UCSD-AML1 (cell line): ENCODE data around the gene UBA7.

ENCODE experiments used
- DNase-seq: peaks from one replicate; lab custom pipeline; 2025; ENCODE audit not compliant: unreplicated experiment; lab: John Stamatoyannopoulos, UW

UBA7 gene

GRCh38 chr3:49805367-49805782 is 8.4 kb downstream of the UBA7 start:
- peak; percentile 88 for DNase-seq

- DNase-seq = peak; percentile 71
Observed at GRCh38 chr3:49804141-49805041, 9.4 kb downstream of the UBA7 start.

GRCh38 chr3:49803465-49804140 is 10.2 kb downstream of the UBA7 start:
- peak; percentile 84 for DNase-seq

DNA sequence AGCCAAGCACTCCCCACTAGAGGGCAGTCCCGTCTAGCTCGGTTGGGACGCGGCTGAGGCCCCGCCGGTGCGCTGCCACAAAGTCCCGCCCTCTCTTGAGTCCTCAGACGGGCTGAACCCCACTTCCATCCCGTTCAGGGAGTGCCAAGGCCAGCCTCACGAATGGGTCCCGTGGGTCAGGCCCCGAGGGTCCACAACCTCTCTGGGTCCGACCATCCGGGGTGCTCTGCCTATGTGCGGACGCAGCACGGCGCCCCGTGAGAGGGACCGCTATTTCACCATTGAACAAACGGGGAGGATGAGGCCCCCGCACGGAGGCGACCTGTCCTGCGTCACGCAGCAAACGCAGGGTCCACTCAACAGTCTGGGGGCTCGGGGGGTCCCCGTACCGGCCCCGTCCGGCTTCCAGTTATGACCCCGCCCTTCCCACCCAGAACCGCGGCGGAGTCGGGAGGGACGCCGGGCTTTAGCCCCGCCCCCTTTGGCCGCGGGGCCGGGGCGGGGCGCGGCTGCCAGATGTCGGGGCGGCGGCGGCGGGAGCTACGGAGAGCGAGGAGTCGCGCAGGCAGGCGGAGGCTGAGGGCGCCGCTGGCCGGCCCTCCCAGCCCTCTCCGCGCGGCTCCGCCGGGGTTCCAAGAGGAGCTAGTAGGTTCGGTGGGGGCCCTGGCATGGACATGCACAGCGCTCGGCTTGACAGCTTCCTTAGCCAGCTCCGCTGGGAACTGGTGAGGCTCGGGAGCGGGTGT is 10.9 kb downstream of the UBA7 start, which contains the start of gene INKA1:
TSS of gene INKA1 (plus strand) at position 543 of the 746 bp plus-strand sequence. CDS start at position 675, 132 bp downstream.
- DNase-seq = peak; percentile 90

DNA sequence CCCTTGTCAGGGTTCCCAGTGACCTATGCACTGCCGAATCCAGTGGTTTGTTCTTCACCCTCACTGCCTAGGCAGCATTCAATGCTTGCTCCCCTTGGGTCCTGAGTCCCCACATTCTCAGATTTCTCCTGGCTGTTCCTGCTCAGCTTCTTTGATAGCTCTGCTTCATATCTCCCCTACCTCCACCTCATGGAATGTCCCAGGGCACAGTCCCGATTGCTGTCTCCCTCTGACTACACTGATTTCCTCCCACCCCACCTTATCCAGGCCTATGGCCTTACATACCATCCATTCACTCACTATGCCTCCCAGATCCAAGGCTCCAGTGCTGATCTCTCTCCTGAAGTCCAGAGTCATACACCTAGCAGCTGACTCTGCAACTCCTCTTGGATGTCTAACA is 12.6 kb downstream of the UBA7 start:
- DNase-seq = no peak

- no peak for DNase-seq
Observed at GRCh38 chr3:49799761-49800160, 14.0 kb downstream of the UBA7 start, which contains the start of gene CDHR4. Gene CDHR4, minus strand, starts transcription at chr3:49799873. Its CDS starts 61 bp downstream, at chr3:49799812.

DNA sequence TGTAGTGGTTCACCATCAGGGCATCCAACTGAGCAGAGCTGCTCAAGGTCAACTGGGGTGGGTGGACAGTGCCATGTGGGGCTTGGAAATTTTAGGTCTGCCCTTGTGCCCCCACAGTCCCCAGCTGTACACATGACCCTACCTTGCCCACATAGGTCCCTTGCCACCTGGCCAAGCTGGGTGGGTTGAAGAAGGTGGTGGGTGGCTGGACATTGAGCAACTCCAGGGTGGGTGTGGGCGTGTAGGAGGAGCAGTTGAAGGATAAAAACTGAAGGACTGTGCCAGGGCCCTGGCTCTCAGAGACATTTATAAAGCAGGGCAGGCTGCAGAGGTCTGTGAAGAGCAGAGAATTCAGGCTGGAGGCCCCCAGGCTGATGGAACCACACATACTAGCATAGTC is 14.6 kb downstream of the UBA7 start:
- DNase-seq = no peak

GRCh38 chr3:49794926-49795905 is 18.5 kb downstream of the UBA7 start:
- DNase-seq = no peak

- DNase-seq = no peak
Observed at GRCh38 chr3:49794431-49794830, 19.3 kb downstream of the UBA7 start.

- no peak for DNase-seq
Observed at GRCh38 chr3:49793486-49794085, 20.2 kb downstream of the UBA7 start.

DNA sequence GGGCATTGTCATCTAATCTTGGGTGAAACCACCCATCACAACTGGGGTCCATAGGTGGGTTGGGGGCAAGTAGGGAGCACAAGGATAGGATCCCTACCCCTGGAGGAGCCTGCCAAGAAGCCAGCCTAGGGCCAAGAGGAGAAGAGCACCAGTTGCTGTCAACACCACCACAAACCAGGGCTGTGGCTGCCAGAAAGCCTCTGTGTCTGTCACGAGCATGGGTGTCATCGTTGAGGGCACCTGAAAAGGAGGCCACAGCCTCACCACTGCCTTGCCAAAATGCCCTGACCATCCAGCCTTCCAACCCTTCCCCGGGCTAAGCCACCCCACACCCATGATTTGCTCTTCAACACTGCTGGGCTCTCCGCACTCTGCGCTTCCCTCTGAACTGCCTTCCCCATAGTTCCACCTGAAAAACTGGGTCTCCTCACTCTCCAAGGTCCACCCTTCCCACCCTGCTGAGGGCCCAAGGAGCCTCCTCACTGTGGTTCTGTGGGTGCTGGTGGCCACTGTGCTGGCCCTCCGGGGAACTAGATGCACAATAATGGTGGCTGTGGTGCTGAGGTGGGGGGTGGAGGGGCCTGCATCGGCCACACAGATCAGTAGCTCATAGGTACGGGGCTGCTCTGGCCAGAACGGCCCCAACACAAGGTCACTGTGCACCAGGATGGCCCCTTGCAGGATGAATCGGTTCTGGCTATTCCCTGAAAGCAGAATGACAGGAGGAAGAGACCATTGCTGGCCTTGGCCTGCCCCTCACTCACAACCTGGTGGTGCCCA is 21.2 kb downstream of the UBA7 start:
- no peak for DNase-seq

DNA sequence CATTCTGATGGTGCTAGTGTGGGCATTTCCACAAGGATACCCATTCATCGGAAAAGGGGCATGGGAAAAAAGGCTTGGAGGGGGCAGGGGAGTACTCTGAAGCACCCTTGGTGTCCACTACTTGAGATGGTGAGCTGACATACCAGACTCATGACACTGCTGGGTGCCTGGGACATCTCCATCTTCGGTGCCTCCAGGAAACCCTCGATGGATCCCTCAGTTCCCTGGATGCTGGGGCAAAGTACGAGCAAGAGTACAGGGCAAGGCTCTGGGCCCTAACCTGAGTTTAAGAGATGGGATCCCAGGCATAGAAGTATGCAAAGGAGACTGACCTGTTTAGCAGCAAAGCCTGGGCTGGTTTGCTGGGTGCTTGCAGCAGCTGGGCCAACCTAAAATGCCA is 22.2 kb downstream of the UBA7 start:
- no peak for DNase-seq

- DNase-seq = no peak
Observed at GRCh38 chr3:49790626-49791411, 22.9 kb downstream of the UBA7 start.

DNA sequence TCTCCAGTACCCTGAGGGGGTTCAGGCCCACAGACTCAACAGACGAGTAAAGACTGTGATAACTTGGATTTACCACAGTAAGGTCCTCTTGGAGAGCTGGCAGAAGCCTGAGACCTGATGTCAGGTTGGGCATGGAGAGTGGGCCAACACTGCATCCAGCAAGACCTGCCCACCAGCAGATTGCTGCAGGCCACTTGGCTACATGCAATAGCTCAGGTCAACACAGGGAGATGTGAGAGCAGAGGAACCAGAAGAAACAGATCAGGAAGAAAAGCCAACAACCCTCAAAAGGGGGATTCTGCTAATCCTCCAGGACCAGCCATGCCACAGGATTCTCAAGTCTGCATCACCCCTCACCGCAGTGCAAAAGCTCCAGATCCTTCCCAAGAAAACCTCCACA is 25.7 kb downstream of the UBA7 start:
- no peak for DNase-seq

DNA sequence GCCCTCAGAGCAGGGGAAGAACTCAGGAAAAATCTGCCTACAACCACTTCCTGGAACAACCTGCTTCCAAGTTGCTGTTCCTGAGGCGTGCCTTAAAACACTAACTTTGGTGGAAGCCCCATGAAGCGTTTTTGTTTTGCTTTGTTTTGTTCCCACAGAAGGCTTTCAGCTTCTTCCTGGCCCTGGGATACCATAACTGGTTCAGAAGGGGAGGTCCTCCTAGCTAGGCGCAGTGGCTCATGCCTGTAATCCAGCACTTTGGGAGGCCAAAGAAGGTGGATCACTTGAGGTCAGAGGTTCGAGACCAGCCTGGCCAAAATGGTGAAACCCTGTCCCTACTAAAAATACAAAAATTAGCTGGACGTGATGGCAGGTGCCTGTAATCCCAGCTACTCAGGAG is 26.2 kb downstream of the UBA7 start:
- no peak for DNase-seq

GRCh38 chr3:49787182-49787464 is 26.6 kb downstream of the UBA7 start:
- DNase-seq = no peak

- peak; percentile 99 for DNase-seq
Observed at GRCh38 chr3:49786357-49787181, 27.2 kb downstream of the UBA7 start, which contains the start of gene IP6K1. Gene IP6K1, minus strand, starts transcription at chr3:49786542. Its CDS starts 38,502 bp downstream, at chr3:49748040.
